Measurements from ENCODE around the gene IQGAP3.
A peak's percentile ranks its signal among the peaks of the same experiment; 100 is the strongest.

IQGAP3 gene

DNA sequence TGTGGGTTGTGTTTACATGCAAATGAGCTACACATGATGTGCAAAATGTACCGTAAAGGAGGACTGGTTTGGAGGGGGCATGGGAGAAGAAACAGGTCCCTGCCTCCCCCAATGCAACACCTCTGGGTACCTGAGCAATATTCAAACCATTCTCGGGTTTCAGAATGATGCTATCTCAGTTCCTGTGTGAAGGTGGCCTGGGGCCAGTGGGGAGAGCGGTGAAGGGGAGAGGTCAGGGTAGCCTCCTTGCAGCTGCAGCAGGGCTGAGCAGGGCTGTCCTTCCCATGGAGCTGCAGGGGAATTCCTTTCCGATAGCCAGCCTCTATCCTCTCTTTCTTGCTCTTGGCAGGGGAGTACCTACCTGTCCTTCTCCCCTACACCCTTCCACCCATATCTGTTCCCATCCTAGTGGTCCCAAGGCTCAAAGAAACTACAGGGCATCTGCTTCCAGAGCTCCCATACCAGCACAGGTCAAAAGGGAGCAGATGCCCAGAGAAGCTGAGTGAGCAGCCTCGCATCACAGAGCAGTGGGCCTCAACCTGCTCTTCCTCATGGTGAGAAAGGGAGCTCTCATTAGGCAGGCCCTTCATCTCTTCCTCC is 83.7 kb downstream of the IQGAP3 start:
- Histone ChIP-seq H3K27ac (peak overlapping the region; percentile 85 to 94), H3K9me3 (no peaks in the 10 kb centered on the region), H3K4me3 (peak overlapping the region; percentile 43 to 53), H3K4me1 (peaks cover 17 to 100% (median 95%) of the 10 kb centered on the region in 4 donors), H3K27me3 (no peaks in the 10 kb centered on the region), H3K36me3 (peaks cover 0 to 6% (median 0%) of the 10 kb centered on the region in 3 donors)
- intact Hi-C loops (cut with DNase I; ENCODE audit: low total_unique reads), result no loop called here
- peak in 1 of 2 experiments; percentile 12 for TF ChIP-seq CTCF (IDR thresholded peaks at IDR 0.05)
- no peak for DNase-seq

DNA sequence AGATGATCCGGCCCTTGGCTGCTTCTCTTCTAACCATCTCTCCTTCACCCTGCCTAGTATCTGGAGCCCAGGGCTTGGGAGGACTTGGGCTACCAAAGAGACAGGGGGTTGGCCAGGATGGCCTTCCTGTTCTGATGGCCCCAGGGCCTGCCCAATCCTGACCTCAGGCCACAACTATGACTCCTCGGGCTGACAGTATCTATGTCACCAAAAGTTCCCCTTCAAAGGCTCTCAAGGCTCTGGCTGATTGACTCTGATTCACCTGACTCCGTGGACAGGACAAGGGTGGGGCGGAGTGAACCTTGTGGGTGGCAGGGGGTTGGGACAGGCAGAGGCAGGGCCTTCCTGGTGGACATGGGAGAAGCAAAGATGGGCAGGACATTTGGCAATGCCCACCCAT is 84.5 kb downstream of the IQGAP3 start:
- peak overlapping the region; percentile 85 to 94 for H3K27ac ChIP-seq

DNA sequence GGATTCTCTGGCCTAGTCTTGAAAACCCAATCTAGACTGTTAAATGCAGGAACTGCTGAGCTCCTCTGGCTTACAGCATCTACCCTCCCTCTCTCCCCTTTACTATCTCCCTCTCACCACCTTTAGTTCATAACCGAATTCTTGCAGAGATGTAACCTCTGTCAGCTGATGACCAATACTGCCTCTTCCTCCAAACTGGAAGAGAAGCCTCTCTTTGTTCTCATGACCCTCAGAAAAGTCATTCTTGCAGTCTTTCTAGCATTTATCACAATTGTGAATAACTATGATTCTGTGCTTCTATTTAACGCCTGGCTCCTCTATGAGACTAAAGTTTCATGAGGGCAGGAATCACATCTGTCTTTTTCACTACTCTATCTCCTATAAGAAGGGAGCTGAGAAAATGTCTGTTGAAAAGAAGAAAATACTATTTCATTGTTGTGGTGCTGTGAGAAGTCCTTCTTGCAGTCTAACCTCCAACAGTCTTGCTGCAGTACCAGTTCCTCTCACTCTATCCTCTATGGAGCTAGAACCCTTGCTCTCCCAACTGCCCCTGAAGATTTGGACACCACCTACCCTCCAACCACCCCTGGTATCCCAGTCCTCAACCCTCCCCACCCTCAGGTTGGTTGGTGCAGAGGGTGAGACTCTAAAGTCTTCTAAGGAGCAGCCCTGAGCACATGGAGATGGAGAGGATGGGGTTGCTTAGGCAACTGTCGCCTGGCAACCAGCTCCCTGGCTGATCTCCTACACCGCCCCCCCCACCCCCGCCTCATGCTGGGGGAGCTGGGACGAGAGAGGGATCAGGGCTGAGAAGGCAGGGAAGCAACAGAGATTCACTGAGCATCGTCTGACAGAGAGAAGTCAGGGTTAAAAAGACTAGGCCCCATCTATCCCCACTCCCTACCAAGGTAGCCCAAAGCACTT is 85.7 kb downstream of the IQGAP3 start:
- no peak for TF ChIP-seq CTCF (IDR thresholded peaks at IDR 0.05)
- no peak for DNase-seq
- Histone ChIP-seq H3K27ac (peak overlapping the region; percentile 85 to 94), H3K27me3 (no peaks in the 10 kb centered on the region), H3K4me3 (no peak overlapping the region), H3K4me1 (peaks cover 5 to 100% (median 82%) of the 10 kb centered on the region in 4 donors), H3K9me3 (no peaks in the 10 kb centered on the region), H3K36me3 (peaks cover 13 to 25% (median 16%) of the 10 kb centered on the region in 3 donors)
- intact Hi-C loops (cut with DNase I; ENCODE audit: low total_unique reads), result no loop called here

More for the DNA sequence above, 84.5 kb downstream of the IQGAP3 start:
- H3K4me1 ChIP-seq, result peaks cover 13 to 100% (median 91%) of the 10 kb centered on the region in 4 donors
- intact Hi-C loops (cut with DNase I; ENCODE audit: low total_unique reads), result no loop called here
- DNase-seq, result no peak
- H3K36me3 ChIP-seq, result peaks cover under 1 to 13% (median 4%) of the 10 kb centered on the region in 3 donors
- H3K4me3 ChIP-seq, result no peak overlapping the region
- no peaks in the 10 kb centered on the region for H3K27me3 ChIP-seq
- no peaks in the 10 kb centered on the region for H3K9me3 ChIP-seq
- no peak for TF ChIP-seq CTCF (IDR thresholded peaks at IDR 0.05)

GRCh38 chr1:156485984-156486383 is 86.4 kb downstream of the IQGAP3 start:
- TF ChIP-seq CTCF (IDR thresholded peaks at IDR 0.05), result no peak
- Histone ChIP-seq H3K4me1 (peaks cover 0 to 100% (median 80%) of the 10 kb centered on the region in 4 donors), H3K9me3 (no peaks in the 10 kb centered on the region), H3K4me3 (no peak overlapping the region), H3K36me3 (peaks cover 20 to 32% (median 23%) of the 10 kb centered on the region in 3 donors), H3K27me3 (no peaks in the 10 kb centered on the region), H3K27ac (peak overlapping the region in 1 of 2 donors; percentile 28)
- DNase-seq, result no peak
- intact Hi-C loops (cut with DNase I; ENCODE audit: low total_unique reads), result no loop called here

- Histone ChIP-seq H3K4me3 (no peak overlapping the region), H3K9me3 (no peaks in the 10 kb centered on the region), H3K27ac (peak overlapping the region; percentile 17 to 91), H3K36me3 (peaks cover 34 to 46% (median 37%) of the 10 kb centered on the region in 3 donors), H3K27me3 (no peaks in the 10 kb centered on the region), H3K4me1 (peaks cover 0 to 100% (median 79%) of the 10 kb centered on the region in 4 donors)
- no peak for DNase-seq
- no peak for TF ChIP-seq CTCF (IDR thresholded peaks at IDR 0.05)
- intact Hi-C loops (cut with DNase I; ENCODE audit: low total_unique reads), result no loop called here
Observed at GRCh38 chr1:156484480-156485058, 87.8 kb downstream of the IQGAP3 start.
